Activated T-cell treated with anti-CD3 and anti-CD28 coated beads, Interleukin-2, amount 50 U/mL, for 72 hours (primary cell): ENCODE data around the gene GNAS. TPM values are rescaled to one million over a fixed set of nuclear protein-coding genes. Genes with fewer than 3 reads are reported as not detected.

Source experiments
- ATAC-seq, 2 donors: fragments of 150-1000 bp; cut with Tn5 transposase; replicated peaks in 1 of 2; 2 replicates each; pipeline ENCODE4 v1.10.0; 2021; ENCODE audit warnings: moderate library complexity in 2 of 2, mild to moderate bottlenecking in 1 of 2
- DNase-seq, 2 donors: peaks; one replicate each; pipeline ENCODE4 v3.0.0; 2021 to 2022; ENCODE audit warnings: mixed read lengths in 1 of 2
- H3K27ac Mint-ChIP-seq: one replicate; pipeline ENCODE4 v1.8.0; 2022; ENCODE audit warnings: mild to moderate bottlenecking, moderate library complexity, mixed read lengths
- H3K27me3 Mint-ChIP-seq: one replicate; pipeline ENCODE4 v1.8.0; 2022; ENCODE audit warnings: low read depth, mixed read lengths
- H3K36me3 Mint-ChIP-seq, 2 donors: one replicate each; pipeline ENCODE4 v1.8.0; 2022; ENCODE audit warnings: mixed read lengths in 2 of 2, mild to moderate bottlenecking in 1 of 2; ENCODE audit not compliant: insufficient read depth in 2 of 2
- H3K4me1 Mint-ChIP-seq: one replicate; pipeline ENCODE4 v1.8.0; 2022; ENCODE audit warnings: low read depth, mixed read lengths
- H3K4me3 Mint-ChIP-seq, 2 donors: one replicate each; pipeline ENCODE4 v1.8.0; 2022; ENCODE audit warnings: mild to moderate bottlenecking in 2 of 2, mixed read lengths in 2 of 2, moderate library complexity in 2 of 2
- H3K9me3 Mint-ChIP-seq, 2 donors: one replicate each; pipeline ENCODE4 v1.8.0; 2022; ENCODE audit warnings: mixed read lengths in 2 of 2
- total RNA-seq, 2 donors: library from RNA; stranded (reverse); gene quantifications; one replicate each; pipeline ENCODE4 v1.2.3, GENCODE V29; 2022

The GNAS gene
- total RNA-seq, 2 donors from 2014 or later = 781 to 820 TPM

DNA sequence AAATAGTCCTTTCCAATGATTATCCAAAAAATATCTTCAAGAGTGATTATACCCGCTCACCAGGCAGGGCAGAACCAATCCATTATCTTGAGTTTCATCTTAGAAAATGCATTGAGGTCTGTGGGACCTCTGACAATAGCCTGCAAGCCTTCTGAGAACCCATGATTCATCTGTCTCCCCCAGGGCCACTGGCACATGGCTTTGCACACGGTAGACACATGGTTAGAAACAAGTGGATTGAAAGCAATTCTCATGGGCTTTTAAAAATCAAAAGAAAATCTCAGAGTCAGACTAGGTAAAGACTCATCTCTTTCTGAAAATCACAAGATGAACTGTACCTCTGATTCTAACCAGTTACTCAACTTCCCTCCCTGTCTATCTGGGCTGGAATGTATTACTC, 17.3 kb upstream of the GNAS start:
- H3K9me3 Mint-ChIP-seq = peaks cover 2 to 3% of the 10 kb centered on the region in 2 donors

DNA sequence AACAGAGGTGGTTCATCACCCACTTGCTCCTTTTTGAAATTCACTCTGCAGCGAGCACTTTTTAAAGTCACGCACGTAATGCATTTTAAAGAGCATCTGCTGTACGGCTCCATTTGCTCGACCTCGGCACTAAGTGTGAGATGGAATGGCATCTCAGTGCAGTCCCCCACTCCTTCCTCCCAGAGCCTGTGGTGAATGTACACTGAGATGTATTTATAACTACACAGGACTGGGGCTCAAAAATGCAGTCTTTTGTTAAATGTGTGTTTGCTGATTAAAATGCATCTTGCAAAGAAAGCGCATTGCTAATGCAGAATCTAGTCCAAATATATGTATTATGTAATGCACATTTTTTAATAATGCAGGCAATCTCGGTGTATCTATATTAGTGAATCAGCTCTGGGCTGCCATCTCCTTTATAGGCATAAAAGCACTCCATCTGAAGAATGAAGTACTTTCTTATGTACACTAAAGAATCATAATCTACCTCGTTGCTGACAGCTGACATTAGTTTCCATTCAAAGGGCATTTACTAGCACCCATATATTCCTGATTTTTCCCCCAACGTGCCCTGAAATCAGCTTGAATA, 15.8 kb upstream of the GNAS start:
- H3K27me3 Mint-ChIP-seq = peaks cover 61% of the 10 kb centered on the region
- ATAC-seq = no peak
- no peak overlapping the region for H3K27ac Mint-ChIP-seq
- H3K4me1 Mint-ChIP-seq = peaks cover 11% of the 10 kb centered on the region
- DNase-seq = no peak
- H3K36me3 Mint-ChIP-seq = peaks cover 0 to 1% of the 10 kb centered on the region in 2 donors
- no peak overlapping the region for H3K4me3 Mint-ChIP-seq
- H3K9me3 Mint-ChIP-seq = no peaks in the 10 kb centered on the region

More for the DNA sequence above, 17.3 kb upstream of the GNAS start:
- DNase-seq (no peak), ATAC-seq (peak; percentile 55 to 57)
- H3K4me3 Mint-ChIP-seq = no peak overlapping the region
- H3K27ac Mint-ChIP-seq = no peak overlapping the region
- H3K36me3 Mint-ChIP-seq = peaks cover 2 to 3% of the 10 kb centered on the region in 2 donors
- H3K27me3 Mint-ChIP-seq = peaks cover 56% of the 10 kb centered on the region
- H3K4me1 Mint-ChIP-seq = peaks cover 8% of the 10 kb centered on the region

DNA sequence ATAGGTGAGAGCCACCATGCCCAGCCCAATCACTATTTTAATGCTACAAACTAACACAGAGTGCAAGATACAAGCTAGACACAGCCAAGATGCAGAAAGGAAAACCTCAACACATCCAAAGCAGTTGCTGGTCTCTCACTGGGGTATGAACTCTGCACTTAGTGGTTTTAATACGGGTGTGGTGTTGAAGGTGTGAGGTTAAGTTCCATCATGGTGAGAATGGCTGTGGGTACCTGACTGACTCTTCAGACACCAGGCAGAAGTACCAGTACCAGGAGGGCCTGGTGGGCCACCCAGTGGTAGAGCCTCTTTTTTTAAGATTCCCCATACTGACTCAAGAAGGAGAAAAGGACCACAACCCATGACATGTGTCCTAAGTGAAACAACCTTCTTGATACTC, 14.8 kb upstream of the GNAS start:
- peak; percentile 76 to 78 for ATAC-seq
- peaks cover 62% of the 10 kb centered on the region for H3K27me3 Mint-ChIP-seq

DNA sequence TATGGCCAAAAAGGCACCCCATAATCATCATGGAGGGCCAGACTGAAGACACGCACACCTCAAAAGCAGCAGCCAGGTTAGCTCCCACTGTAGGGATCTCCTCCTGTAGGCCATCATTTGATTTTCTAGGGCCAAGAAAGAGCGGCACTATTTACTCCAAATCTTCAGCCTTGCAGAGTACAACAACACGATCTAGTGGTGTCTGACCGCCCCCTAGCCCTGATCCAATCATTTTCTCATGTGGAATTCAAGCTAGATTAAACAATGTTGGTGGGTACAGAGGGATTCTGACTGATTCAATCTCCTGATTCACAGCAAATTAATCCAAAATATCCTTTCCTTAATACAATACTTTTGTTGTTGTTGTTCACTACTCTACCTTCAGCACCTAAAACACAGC, 14.3 kb upstream of the GNAS start:
- H3K4me1 Mint-ChIP-seq = peaks cover 17% of the 10 kb centered on the region
- ATAC-seq (no peak), DNase-seq (no peak)
- H3K36me3 Mint-ChIP-seq = peaks cover 0 to 1% of the 10 kb centered on the region in 2 donors
- H3K27ac Mint-ChIP-seq = no peak overlapping the region
- peaks cover 64% of the 10 kb centered on the region for H3K27me3 Mint-ChIP-seq
- no peak overlapping the region for H3K4me3 Mint-ChIP-seq
- H3K9me3 Mint-ChIP-seq = no peaks in the 10 kb centered on the region

More for the DNA sequence above, 14.8 kb upstream of the GNAS start:
- peaks cover 0 to 1% of the 10 kb centered on the region in 2 donors for H3K36me3 Mint-ChIP-seq
- H3K4me1 Mint-ChIP-seq = peaks cover 17% of the 10 kb centered on the region
- no peaks in the 10 kb centered on the region for H3K9me3 Mint-ChIP-seq
- H3K27ac Mint-ChIP-seq = no peak overlapping the region
- DNase-seq = no peak
- H3K4me3 Mint-ChIP-seq = no peak overlapping the region

DNA sequence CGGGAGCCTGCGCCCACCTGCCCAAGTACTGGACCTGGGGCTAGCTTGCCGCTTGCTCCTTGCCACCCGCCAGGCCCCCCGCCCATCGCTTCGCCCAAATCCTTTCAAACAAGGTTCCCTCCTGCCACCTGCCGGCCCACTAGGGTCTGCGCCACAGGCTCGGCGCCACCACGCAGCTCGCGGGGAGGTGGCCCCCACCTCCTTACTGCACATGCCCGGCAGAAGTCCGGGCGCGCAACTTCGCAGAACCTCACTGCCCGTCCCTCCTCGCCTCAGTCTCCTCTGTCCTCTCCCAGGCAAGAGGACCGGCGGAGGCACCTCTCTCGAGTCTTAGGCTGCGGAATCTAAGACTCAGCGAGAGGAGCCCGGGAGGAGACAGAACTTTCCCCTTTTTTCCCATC, 13.0 kb upstream of the GNAS start:
- no peak overlapping the region for H3K27ac Mint-ChIP-seq
- H3K9me3 Mint-ChIP-seq = no peaks in the 10 kb centered on the region
- DNase-seq (peak; percentile 57 to 62), ATAC-seq (peak; percentile 68 to 74)
- H3K27me3 Mint-ChIP-seq = peaks cover 68% of the 10 kb centered on the region
- peaks cover 17% of the 10 kb centered on the region for H3K4me1 Mint-ChIP-seq
- peak overlapping the region; percentile 67 to 80 for H3K4me3 Mint-ChIP-seq
- H3K36me3 Mint-ChIP-seq = peaks cover 0 to 1% of the 10 kb centered on the region in 2 donors

DNA sequence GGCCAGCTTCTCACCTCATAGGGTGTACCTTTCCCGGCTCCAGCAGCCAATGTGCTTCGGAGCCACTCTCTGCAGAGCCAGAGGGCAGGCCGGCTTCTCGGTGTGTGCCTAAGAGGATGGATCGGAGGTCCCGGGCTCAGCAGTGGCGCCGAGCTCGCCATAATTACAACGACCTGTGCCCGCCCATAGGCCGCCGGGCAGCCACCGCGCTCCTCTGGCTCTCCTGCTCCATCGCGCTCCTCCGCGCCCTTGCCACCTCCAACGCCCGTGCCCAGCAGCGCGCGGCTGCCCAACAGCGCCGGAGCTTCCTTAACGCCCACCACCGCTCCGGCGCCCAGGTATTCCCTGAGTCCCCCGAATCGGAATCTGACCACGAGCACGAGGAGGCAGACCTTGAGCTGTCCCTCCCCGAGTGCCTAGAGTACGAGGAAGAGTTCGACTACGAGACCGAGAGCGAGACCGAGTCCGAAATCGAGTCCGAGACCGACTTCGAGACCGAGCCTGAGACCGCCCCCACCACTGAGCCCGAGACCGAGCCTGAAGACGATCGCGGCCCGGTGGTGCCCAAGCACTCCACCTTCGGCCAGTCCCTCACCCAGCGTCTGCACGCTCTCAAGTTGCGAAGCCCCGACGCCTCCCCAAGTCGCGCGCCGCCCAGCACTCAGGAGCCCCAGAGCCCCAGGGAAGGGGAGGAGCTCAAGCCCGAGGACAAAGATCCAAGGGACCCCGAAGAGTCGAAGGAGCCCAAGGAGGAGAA, 12.3 kb upstream of the GNAS start:
- no peak for ATAC-seq
- no peak for DNase-seq
- Mint-ChIP-seq H3K27me3 (peaks cover 72% of the 10 kb centered on the region), H3K4me1 (peaks cover 15% of the 10 kb centered on the region), H3K4me3 (peak overlapping the region; percentile 67 to 80), H3K36me3 (peaks cover 0 to 1% of the 10 kb centered on the region in 2 donors), H3K27ac (no peak overlapping the region), H3K9me3 (no peaks in the 10 kb centered on the region)

DNA sequence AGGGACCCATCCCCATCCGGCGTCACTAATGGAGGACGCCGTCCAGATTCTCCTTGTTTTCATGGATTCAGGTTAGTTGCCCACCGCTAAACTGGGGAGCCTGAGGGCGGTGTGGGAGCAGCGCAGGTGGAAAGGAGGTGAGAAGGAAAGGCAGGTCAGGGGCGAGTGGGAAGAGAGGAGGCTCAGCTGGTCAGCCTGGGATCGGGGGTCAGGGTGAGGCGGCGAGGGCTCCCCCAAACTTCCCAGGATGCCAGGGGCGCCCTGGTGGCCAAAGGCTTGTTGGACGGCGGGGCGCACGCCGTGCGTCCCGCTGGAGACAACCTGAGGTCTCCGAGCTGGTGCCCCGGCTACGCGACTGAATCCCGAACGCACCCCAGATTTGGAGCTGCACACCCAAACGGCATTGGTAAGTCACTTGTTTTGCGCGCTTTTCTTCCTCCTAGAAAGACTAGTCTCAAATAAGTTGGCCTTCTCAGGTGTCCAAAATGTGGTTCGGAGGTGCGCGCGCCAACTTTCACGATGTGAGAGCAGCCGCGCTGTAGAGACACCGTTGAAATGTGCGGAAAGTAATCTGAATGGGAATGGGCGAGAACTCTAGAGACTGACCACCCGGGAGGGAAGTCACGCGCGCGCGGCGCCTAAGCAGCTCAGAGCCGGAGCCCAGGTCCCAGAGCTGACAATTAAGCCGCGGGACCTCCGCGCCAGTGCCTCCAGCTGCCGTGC, 11.5 kb upstream of the GNAS start:
- Mint-ChIP-seq H3K27me3 (peaks cover 73% of the 10 kb centered on the region), H3K27ac (no peak overlapping the region), H3K4me1 (peaks cover 13% of the 10 kb centered on the region), H3K36me3 (peaks cover 0 to 1% of the 10 kb centered on the region in 2 donors), H3K9me3 (no peaks in the 10 kb centered on the region), H3K4me3 (peak overlapping the region; percentile 67 to 80)
- DNase-seq (no peak), ATAC-seq (no peak)

DNA sequence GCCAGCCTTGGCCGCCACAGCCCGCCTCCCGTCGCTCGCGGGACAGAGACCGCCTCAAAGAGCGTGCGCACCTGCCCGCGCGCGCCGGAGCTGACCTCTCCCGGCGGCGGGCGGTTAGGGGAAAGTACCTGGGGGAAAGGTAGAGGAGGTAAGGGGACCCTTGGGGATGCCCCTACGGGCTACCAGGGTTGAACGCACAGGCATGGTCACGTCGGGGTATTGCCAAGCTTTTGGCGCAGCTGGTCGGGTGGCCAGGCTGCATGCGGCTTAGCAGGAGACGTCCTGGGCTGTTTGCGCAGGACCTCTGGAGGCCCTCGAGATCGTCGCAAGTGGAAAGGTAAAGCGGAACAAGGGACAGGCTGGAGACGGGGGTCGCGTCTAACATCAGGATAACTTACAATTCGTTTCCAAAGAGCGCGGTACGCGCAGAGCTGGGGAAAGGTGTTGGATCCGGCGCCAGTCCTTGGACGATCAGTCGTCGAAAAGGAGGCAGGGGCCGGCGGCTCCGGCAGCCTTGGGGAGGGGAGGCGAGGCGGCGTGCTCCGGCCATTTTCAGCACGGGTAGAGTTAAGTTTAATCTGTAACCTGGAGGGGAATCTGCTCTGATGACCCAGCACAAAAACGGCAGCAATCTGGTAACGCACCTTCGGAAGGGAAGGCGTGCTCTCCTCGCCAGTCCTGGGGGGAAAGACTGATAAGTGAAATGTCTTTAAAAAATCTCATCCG, 10.8 kb upstream of the GNAS start:
- DNase-seq = no peak
- no peaks in the 10 kb centered on the region for H3K9me3 Mint-ChIP-seq
- no peak for ATAC-seq
- no peak overlapping the region for H3K4me3 Mint-ChIP-seq
- peaks cover 73% of the 10 kb centered on the region for H3K27me3 Mint-ChIP-seq
- peaks cover 0 to 1% of the 10 kb centered on the region in 2 donors for H3K36me3 Mint-ChIP-seq
- H3K4me1 Mint-ChIP-seq = peaks cover 13% of the 10 kb centered on the region
- H3K27ac Mint-ChIP-seq = no peak overlapping the region

DNA sequence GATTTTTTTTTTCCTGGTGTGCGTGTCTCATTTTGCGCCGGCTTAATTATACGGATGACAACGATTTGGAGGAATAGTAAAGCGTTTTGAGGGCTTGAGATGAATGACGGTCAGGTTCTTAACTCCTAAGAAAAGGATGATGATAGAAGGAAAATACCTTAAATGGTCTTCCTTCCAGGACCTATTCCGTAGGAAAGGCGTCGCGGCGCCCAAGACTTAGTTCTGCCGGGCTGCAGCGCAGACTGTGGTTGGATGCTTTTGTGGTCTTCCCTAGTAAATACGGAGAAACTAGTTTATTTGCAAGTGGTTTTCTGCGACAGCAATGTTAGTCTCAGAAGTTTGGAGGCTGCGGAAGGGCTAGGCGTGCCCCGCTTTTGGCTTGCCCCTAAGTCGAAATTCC, 10.2 kb upstream of the GNAS start:
- H3K9me3 Mint-ChIP-seq = no peaks in the 10 kb centered on the region
- peaks cover 19% of the 10 kb centered on the region for H3K4me1 Mint-ChIP-seq
- peaks cover 74% of the 10 kb centered on the region for H3K27me3 Mint-ChIP-seq
- H3K27ac Mint-ChIP-seq = no peak overlapping the region
- ATAC-seq (no peak), DNase-seq (no peak)
- H3K36me3 Mint-ChIP-seq = peaks cover 0 to 1% of the 10 kb centered on the region in 2 donors
- H3K4me3 Mint-ChIP-seq = no peak overlapping the region

DNA sequence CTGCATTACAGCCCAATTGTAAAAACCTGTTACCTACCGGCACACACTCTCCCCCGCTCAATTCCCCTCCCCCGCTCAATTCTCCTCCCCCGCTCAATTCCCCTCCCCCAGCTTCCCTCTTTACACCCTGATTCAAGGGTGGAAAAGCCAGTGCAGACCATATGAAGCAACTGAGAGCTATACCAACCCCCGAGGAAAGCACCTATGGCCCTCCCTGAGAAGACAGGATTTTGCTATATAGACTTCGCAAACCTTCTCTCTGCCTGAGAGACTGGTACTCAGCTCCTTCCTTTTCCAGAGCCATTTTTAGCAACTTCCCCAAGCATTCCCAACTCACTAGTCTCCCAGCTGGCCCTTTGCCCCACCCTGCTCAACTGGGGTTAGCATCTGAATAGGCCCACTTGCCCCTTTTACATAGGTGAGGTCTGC, 9.4 kb upstream of the GNAS start:
- DNase-seq (no peak), ATAC-seq (no peak)
- peaks cover 27% of the 10 kb centered on the region for H3K4me1 Mint-ChIP-seq
- H3K27me3 Mint-ChIP-seq = peaks cover 70% of the 10 kb centered on the region
- H3K36me3 Mint-ChIP-seq = peaks cover 0 to 1% of the 10 kb centered on the region in 2 donors
- no peak overlapping the region for H3K4me3 Mint-ChIP-seq
- no peak overlapping the region for H3K27ac Mint-ChIP-seq
- no peaks in the 10 kb centered on the region for H3K9me3 Mint-ChIP-seq

DNA sequence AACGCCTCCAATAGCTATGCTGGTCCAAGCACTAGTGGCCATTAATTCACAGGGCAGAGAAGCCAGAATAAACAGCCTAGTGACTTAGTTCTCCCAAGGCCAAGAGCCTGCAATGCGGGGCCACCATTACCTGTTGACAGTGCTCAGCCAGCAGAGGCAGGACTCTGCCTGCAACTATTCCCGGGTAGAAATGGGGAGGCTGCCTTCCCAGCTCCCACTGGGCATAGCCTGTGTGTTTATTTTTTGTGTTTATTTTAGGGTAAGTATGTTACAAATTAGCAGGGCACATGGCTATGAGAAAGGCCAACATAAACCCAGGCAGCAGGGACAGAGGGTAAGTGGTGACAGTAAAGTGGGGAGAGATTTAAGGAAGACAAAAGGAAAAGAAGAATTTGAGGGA, 6.8 kb upstream of the GNAS start:
- ATAC-seq = no peak

DNA sequence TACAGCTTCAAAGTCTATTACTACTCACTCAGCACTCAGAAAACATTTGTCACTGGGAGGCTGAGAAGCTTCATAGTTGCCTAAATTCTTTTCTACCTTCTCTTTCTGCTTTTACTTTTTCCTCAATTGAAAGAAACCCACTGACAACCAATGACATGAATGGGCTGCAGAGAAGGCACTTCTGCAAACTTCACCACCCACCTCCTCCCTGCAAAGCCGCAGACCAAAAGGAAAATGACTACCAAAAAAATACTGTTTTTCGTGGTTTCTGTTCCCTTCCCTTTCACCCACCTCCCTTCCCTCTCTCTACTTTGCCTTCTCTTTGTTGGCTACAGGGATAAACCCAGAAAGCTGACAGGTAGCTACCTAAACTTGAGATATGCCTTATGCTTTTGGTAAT, 5.1 kb upstream of the GNAS start:
- Mint-ChIP-seq H3K4me3 (no peak overlapping the region), H3K4me1 (peaks cover 46% of the 10 kb centered on the region), H3K27me3 (peaks cover 74% of the 10 kb centered on the region), H3K9me3 (no peaks in the 10 kb centered on the region), H3K36me3 (no peaks in the 10 kb centered on the region), H3K27ac (no peak overlapping the region)
- no peak for DNase-seq
- ATAC-seq = no peak

More for the DNA sequence above, 6.8 kb upstream of the GNAS start:
- no peak for DNase-seq
- Mint-ChIP-seq H3K36me3 (peaks cover 0 to 1% of the 10 kb centered on the region in 2 donors), H3K27me3 (peaks cover 73% of the 10 kb centered on the region), H3K4me3 (no peak overlapping the region), H3K4me1 (peaks cover 40% of the 10 kb centered on the region), H3K9me3 (no peaks in the 10 kb centered on the region), H3K27ac (no peak overlapping the region)
